GM23338 (cell line): ENCODE results near the gene PSMC3. TPM values are rescaled to one million over a fixed set of nuclear protein-coding genes. Genes with fewer than 3 reads are reported as not detected.

Experiments used
- ATAC-seq: fragments of 200-7000 bp; cut with Tn5 transposase; 3 replicates; pipeline ENCODE4 v1.9.1; 2020
- DNase-seq: peaks from one replicate; pipeline ENCODE4 v3.0.0-alpha.2; 2015; ENCODE audit warnings: low spot score
- H2AFZ ChIP-seq: fragments of 200-600 bp; sonication (generic); 2 replicates; pipeline ENCODE4 v1.8.0; 2016; ENCODE audit warnings: antibody characterized with exemption, mild to moderate bottlenecking, moderate library complexity
- H3F3A ChIP-seq: fragments of 200-600 bp; sonication (generic); replicated peaks from 2 replicates; pipeline ENCODE4 v1.8.0; 2017; ENCODE audit warnings: antibody characterized with exemption, mixed run types, low read depth
- H3K27ac ChIP-seq: fragments of 200-600 bp; sonication (generic); 2 replicates; pipeline ENCODE4 v1.6.1; 2016; ENCODE audit warnings: low read depth
- H3K27me3 ChIP-seq: fragments of 200-600 bp; sonication (generic); 2 replicates; pipeline ENCODE4 v1.8.0; 2016; ENCODE audit warnings: mild to moderate bottlenecking, mixed run types, moderate library complexity; ENCODE audit not compliant: insufficient read depth
- H3K36me3 ChIP-seq: fragments of 200-600 bp; sonication (generic); 2 replicates; pipeline ENCODE4 v1.8.0; 2016; ENCODE audit warnings: mild to moderate bottlenecking; ENCODE audit not compliant: insufficient read depth
- H3K4me1 ChIP-seq: fragments of 200-600 bp; sonication (generic); 2 replicates; pipeline ENCODE4 v1.8.0; 2016; ENCODE audit warnings: mild to moderate bottlenecking, moderate library complexity; ENCODE audit not compliant: insufficient read depth
- H3K4me2 ChIP-seq: fragments of 200-600 bp; sonication (generic); 2 replicates; pipeline ENCODE4 v1.7.1; 2017; ENCODE audit warnings: mixed run types
- H3K4me3 ChIP-seq: fragments of 200-600 bp; sonication (generic); 2 replicates; pipeline ENCODE4 v1.6.1; 2016; ENCODE audit warnings: mixed run types
- H3K79me2 ChIP-seq: fragments of 200-600 bp; sonication (generic); replicated peaks from 2 replicates; pipeline ENCODE4 v1.8.0; 2017; ENCODE audit warnings: mild to moderate bottlenecking; ENCODE audit not compliant: insufficient read depth
- H3K9me2 ChIP-seq: fragments of 200-600 bp; sonication (generic); 2 replicates; pipeline ENCODE4 v1.8.0; 2017; ENCODE audit not compliant: insufficient read depth
- H4K20me1 ChIP-seq: fragments of 200-600 bp; sonication (generic); replicated peaks from 2 replicates; pipeline ENCODE4 v1.8.0; 2017; ENCODE audit warnings: mild to moderate bottlenecking; ENCODE audit not compliant: insufficient read depth
- H3K27ac Mint-ChIP-seq: 2 replicates; pipeline ENCODE4 v1.8.0; 2020; ENCODE audit warnings: inconsistent platforms, mild to moderate bottlenecking, moderate library complexity, mixed read lengths
- H3K27me3 Mint-ChIP-seq: 3 replicates; pipeline ENCODE4 v1.8.0; 2022; ENCODE audit warnings: low read depth, mild to moderate bottlenecking, moderate library complexity, mixed read lengths, inconsistent platforms; ENCODE audit not compliant: insufficient read depth, poor library complexity
- H3K36me3 Mint-ChIP-seq: 3 replicates; pipeline ENCODE4 v1.8.0; 2021; ENCODE audit warnings: low read depth, mild to moderate bottlenecking, inconsistent platforms, moderate library complexity, mixed read lengths
- H3K4me1 Mint-ChIP-seq: 3 replicates; pipeline ENCODE4 v1.8.0; 2020; ENCODE audit warnings: mild to moderate bottlenecking, inconsistent platforms, mixed read lengths
- H3K4me3 Mint-ChIP-seq: 3 replicates; pipeline ENCODE4 v1.8.0; 2021; ENCODE audit warnings: moderate library complexity, mild to moderate bottlenecking, inconsistent platforms, mixed read lengths
- H3K9me3 Mint-ChIP-seq: 3 replicates; pipeline ENCODE4 v1.8.0; 2020; ENCODE audit warnings: moderate library complexity, mild to moderate bottlenecking, inconsistent platforms, mixed read lengths
- CREB1 ChIP-seq: fragments of 250-450 bp; sonication (Bioruptor Pico); IDR thresholded peaks from 2 replicates; pipeline ENCODE4 v1.5.0; 2020; ENCODE audit warnings: low read depth, mild to moderate bottlenecking, moderate library complexity
- EZH2phosphoT487 ChIP-seq: fragments of 200-600 bp; sonication (generic); IDR thresholded peaks from one replicate; pipeline ENCODE4 v1.8.1; 2018; ENCODE audit warnings: antibody characterized with exemption; ENCODE audit not compliant: unreplicated experiment
- JUNB ChIP-seq: IDR thresholded peaks from one replicate; pipeline ENCODE4 v1.6.1; 2016; ENCODE audit warnings: antibody characterized with exemption; ENCODE audit not compliant: unreplicated experiment
- NANOG ChIP-seq: IDR thresholded peaks from 2 replicates; pipeline ENCODE4 v1.6.1; 2016; ENCODE audit warnings: antibody characterized with exemption, borderline replicate concordance
- POLR2AphosphoS5 ChIP-seq: IDR thresholded peaks from 2 replicates; pipeline ENCODE4 v1.6.1; 2016; ENCODE audit warnings: antibody characterized with exemption, low read depth
- STAT1 ChIP-seq: IDR thresholded peaks from one replicate; pipeline ENCODE4 v1.6.1; 2016; ENCODE audit warnings: antibody characterized with exemption; ENCODE audit not compliant: unreplicated experiment
- ZNF114 ChIP-seq: fragments of 250-450 bp; sonication (Bioruptor Pico); IDR thresholded peaks from 2 replicates; pipeline ENCODE4 v1.5.0; 2020; ENCODE audit warnings: mild to moderate bottlenecking, moderate library complexity
- ZNF331 ChIP-seq: fragments of 250-450 bp; sonication (Bioruptor Pico); IDR thresholded peaks from 2 replicates; pipeline ENCODE4 v1.5.0; 2020; ENCODE audit warnings: low read depth, mild to moderate bottlenecking, moderate library complexity
- polyA plus RNA-seq: library from polyadenylated mRNA; unstranded; fragments of >200 nt; fragmentation: Nextera tagmentation; extraction: Ambion mirVana; gene quantifications from 2 replicates; pipeline ENCODE4 v1.2.1, GENCODE V29; 2016
- total RNA-seq: library from RNA; depleted of rRNA; stranded (reverse); fragments of >200 nt; shearing (Covaris generic); gene quantifications from 2 replicates; pipeline ENCODE4 v1.2.3, GENCODE V29; 2014
- TF ChIP-seq, protein P1 (sequence below): IDR thresholded peaks from 2 replicates; pipeline ENCODE4 v1.6.1; 2016; ENCODE audit warnings: antibody characterized with exemption
- TF ChIP-seq, protein P2 (sequence below), 2 experiments: fragments of 200-600 bp in 1 of 2; sonication (generic) in 1 of 2; conservative IDR thresholded peaks; 2 replicates each; pipeline versions ENCODE4 v1.5.1 to v1.6.1; 2016 to 2017; ENCODE audit warnings: antibody characterized with exemption in 2 of 2, low read depth in 2 of 2, mild to moderate bottlenecking in 2 of 2, moderate library complexity in 1 of 2
- TF ChIP-seq, protein P3 (sequence below): fragments of 250-450 bp; sonication (Bioruptor Pico); IDR thresholded peaks from 2 replicates; pipeline ENCODE4 v1.5.0; 2020; ENCODE audit warnings: mild to moderate bottlenecking, moderate library complexity

PSMC3 gene
- total and polyA plus RNA-seq, 2 experiments from 2014 or later, result 147 to 190 TPM

DNA sequence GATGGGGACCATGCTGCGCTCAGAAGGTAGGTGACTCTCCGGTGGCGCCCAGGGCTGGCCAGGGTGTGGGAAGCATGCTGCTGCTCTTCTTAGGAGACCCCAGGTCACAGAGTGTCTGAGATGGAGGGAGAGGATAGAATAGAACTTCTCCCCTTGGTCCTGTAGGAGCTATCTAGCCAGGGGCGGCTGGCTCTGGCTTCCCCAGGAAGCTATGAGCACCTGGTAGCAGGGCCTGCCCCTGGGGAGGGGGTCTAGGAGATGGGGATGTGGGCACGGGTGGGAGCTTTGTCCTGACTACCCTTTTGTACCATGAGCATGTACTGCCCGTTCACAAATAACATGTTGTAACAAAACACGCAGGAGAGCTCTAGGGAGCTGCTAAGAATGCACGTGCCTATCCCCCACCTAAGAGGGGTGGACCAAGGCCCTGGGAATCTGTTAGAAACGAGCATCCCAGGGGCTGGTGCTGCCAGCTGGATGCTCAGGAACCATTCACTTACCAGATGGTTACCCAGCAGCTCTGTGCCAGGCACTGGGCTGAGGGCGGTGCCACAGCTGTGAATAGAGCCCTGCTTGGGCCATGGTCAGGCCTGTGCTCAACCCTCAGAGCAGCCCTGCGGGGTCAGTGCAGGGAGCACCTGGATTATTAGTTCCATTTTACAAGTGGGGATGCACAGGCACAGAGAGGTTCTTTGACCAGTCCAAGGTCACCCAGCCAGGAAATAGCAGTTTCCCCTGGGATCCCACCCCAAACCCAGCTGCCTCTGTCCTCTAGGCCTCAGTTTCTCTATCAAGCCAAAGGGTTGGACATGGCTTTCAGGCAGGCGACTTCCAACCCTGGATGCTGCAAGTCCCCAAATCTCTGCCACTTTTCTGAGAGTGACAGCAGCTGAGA is 15.6 kb downstream of the PSMC3 start (continued):
- TF ChIP-seq CREB1 (CRISPR knock-in tag) (no peak), NANOG (no peak)

DNA sequence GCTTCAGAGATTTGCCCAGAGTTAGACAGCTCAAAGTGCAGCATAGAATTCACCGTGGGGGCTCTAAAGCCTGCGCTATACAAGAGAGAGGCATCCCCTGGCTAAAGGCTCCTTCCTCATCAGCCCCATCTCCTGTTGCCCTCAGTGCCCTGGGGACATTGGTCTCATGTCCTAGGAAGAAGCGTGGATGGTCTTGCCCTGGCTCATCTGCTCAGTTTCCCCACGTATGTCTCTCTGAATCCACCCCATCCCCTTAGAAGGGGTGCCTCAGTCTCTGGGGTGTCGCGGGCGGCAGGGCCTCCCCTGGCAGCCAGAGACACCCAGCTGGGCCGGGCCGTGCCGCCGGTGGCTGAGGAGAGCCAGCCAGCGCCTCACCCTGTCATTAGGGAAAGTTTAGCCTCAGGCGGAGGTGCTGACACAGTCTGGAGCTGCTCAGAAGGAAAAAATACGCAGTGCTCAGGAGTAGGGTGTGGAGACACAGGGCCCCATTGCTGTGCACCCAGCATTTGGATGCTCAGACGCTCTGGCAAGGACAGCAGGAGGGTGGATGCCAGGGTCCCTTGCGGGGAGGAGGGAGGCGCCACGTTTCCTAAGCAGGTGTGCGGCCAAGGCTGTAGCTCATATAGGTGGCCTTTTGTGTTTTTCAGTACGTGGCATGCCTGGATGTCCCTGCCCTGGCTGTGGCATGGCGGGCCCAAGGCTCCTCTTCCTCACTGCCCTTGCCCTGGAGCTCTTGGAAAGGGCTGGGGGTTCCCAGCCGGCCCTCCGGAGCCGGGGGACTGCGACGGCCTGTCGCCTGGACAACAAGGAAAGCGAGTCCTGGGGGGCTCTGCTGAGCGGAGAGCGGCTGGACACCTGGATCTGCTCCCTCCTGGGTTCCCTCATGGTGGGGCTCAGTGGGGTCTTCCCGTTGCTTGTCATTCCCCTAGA is 16.5 kb downstream of the PSMC3 start:
- H3K4me1 Mint-ChIP-seq, result peaks cover 11% of the 10 kb centered on the region
- ATAC-seq (no peak), DNase-seq (no peak)
- Histone ChIP-seq H3F3A (peaks cover 12% of the 10 kb centered on the region), H3K9me2 (no peaks in the 10 kb centered on the region), H2AFZ (no peak overlapping the region), H3K79me2 (no peaks in the 10 kb centered on the region), H3K27ac (no peak overlapping the region), H3K4me2 (peak overlapping the region; percentile 97), H4K20me1 (no peaks in the 10 kb centered on the region; the same call in 1 of the 2 replicates), H3K4me3 (peak overlapping the region; percentile 95; the same call in 1 of the 2 replicates), H3K36me3 (no peaks in the 10 kb centered on the region), H3K4me1 (peaks cover 11% of the 10 kb centered on the region; the same call in 1 of the 2 replicates), H3K27me3 (no peaks in the 10 kb centered on the region)
- H3K27ac Mint-ChIP-seq, result no peak overlapping the region
- H3K27me3 Mint-ChIP-seq, result peaks cover 7% of the 10 kb centered on the region
- H3K36me3 Mint-ChIP-seq, result peaks cover 8% of the 10 kb centered on the region; the same call in 2 of the 3 replicates
- H3K9me3 Mint-ChIP-seq, result no peaks in the 10 kb centered on the region
- H3K4me3 Mint-ChIP-seq, result peak overlapping the region; percentile 89
- TF ChIP-seq ZNF114 (CRISPR knock-in tag), result no peak
- TF ChIP-seq ZNF331 (CRISPR knock-in tag), result no peak
- no peak for TF ChIP-seq STAT1
- TF ChIP-seq JUNB, result no peak
- TF ChIP-seq NANOG, result no peak
- no peak for TF ChIP-seq POLR2AphosphoS5
- no peak for TF ChIP-seq EZH2phosphoT487
- TF ChIP-seq, protein P1, sequence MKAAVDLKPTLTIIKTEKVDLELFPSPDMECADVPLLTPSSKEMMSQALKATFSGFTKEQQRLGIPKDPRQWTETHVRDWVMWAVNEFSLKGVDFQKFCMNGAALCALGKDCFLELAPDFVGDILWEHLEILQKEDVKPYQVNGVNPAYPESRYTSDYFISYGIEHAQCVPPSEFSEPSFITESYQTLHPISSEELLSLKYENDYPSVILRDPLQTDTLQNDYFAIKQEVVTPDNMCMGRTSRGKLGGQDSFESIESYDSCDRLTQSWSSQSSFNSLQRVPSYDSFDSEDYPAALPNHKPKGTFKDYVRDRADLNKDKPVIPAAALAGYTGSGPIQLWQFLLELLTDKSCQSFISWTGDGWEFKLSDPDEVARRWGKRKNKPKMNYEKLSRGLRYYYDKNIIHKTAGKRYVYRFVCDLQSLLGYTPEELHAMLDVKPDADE, result no peak
- TF ChIP-seq, protein P2, sequence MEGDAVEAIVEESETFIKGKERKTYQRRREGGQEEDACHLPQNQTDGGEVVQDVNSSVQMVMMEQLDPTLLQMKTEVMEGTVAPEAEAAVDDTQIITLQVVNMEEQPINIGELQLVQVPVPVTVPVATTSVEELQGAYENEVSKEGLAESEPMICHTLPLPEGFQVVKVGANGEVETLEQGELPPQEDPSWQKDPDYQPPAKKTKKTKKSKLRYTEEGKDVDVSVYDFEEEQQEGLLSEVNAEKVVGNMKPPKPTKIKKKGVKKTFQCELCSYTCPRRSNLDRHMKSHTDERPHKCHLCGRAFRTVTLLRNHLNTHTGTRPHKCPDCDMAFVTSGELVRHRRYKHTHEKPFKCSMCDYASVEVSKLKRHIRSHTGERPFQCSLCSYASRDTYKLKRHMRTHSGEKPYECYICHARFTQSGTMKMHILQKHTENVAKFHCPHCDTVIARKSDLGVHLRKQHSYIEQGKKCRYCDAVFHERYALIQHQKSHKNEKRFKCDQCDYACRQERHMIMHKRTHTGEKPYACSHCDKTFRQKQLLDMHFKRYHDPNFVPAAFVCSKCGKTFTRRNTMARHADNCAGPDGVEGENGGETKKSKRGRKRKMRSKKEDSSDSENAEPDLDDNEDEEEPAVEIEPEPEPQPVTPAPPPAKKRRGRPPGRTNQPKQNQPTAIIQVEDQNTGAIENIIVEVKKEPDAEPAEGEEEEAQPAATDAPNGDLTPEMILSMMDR (conservative IDR thresholded peaks at IDR 0.05; ENCODE audit: low read depth in 2 of 2), result no peak
- TF ChIP-seq, protein P3, sequence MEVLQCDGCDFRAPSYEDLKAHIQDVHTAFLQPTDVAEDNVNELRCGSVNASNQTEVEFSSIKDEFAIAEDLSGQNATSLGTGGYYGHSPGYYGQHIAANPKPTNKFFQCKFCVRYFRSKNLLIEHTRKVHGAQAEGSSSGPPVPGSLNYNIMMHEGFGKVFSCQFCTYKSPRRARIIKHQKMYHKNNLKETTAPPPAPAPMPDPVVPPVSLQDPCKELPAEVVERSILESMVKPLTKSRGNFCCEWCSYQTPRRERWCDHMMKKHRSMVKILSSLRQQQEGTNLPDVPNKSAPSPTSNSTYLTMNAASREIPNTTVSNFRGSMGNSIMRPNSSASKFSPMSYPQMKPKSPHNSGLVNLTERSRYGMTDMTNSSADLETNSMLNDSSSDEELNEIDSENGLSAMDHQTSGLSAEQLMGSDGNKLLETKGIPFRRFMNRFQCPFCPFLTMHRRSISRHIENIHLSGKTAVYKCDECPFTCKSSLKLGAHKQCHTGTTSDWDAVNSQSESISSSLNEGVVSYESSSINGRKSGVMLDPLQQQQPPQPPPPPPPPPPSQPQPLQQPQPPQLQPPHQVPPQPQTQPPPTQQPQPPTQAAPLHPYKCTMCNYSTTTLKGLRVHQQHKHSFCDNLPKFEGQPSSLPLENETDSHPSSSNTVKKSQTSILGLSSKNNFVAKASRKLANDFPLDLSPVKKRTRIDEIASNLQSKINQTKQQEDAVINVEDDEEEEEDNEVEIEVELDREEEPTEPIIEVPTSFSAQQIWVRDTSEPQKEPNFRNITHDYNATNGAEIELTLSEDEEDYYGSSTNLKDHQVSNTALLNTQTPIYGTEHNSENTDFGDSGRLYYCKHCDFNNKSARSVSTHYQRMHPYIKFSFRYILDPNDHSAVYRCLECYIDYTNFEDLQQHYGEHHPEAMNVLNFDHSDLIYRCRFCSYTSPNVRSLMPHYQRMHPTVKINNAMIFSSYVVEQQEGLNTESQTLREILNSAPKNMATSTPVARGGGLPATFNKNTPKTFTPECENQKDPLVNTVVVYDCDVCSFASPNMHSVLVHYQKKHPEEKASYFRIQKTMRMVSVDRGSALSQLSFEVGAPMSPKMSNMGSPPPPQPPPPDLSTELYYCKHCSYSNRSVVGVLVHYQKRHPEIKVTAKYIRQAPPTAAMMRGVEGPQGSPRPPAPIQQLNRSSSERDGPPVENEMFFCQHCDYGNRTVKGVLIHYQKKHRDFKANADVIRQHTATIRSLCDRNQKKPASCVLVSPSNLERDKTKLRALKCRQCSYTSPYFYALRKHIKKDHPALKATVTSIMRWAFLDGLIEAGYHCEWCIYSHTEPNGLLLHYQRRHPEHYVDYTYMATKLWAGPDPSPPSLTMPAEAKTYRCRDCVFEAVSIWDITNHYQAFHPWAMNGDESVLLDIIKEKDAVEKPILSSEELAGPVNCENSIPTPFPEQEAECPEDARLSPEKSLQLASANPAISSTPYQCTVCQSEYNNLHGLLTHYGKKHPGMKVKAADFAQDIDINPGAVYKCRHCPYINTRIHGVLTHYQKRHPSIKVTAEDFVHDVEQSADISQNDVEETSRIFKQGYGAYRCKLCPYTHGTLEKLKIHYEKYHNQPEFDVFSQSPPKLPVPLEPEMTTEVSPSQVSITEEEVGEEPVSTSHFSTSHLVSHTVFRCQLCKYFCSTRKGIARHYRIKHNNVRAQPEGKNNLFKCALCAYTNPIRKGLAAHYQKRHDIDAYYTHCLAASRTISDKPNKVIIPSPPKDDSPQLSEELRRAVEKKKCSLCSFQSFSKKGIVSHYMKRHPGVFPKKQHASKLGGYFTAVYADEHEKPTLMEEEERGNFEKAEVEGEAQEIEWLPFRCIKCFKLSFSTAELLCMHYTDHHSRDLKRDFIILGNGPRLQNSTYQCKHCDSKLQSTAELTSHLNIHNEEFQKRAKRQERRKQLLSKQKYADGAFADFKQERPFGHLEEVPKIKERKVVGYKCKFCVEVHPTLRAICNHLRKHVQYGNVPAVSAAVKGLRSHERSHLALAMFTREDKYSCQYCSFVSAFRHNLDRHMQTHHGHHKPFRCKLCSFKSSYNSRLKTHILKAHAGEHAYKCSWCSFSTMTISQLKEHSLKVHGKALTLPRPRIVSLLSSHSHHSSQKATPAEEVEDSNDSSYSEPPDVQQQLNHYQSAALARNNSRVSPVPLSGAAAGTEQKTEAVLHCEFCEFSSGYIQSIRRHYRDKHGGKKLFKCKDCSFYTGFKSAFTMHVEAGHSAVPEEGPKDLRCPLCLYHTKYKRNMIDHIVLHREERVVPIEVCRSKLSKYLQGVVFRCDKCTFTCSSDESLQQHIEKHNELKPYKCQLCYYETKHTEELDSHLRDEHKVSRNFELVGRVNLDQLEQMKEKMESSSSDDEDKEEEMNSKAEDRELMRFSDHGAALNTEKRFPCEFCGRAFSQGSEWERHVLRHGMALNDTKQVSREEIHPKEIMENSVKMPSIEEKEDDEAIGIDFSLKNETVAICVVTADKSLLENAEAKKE, result no peak
